DOHH2 (cell line): ENCODE data around the gene GAREM1.

Experiments
- H3F3A ChIP-seq: fragments of 200-600 bp; sonication (generic), shearing (Covaris generic); 2 replicates; pipeline ENCODE4 v1.6.0; 2016; ENCODE audit warnings: antibody characterized with exemption, mild to moderate bottlenecking; ENCODE audit not compliant: control insufficient read depth, insufficient read depth
- H3K27ac ChIP-seq: fragments of 200-600 bp; sonication (generic); 2 replicates; pipeline ENCODE4 v1.5.1; 2014; ENCODE audit warnings: low read depth, mild to moderate bottlenecking, low read length, moderate library complexity
- H3K27me3 ChIP-seq: fragments of 200-600 bp; sonication (generic); 2 replicates; pipeline ENCODE4 v1.6.1; 2014; ENCODE audit warnings: mild to moderate bottlenecking, low read length, mixed read lengths; ENCODE audit not compliant: control insufficient read depth
- H3K36me3 ChIP-seq: fragments of 200-600 bp; sonication (generic); 2 replicates; pipeline ENCODE4 v1.6.1; 2014; ENCODE audit warnings: mild to moderate bottlenecking, low read length, moderate library complexity, mixed read lengths; ENCODE audit not compliant: control insufficient read depth
- H3K4me1 ChIP-seq: fragments of 200-600 bp; sonication (generic); 2 replicates; pipeline ENCODE4 v1.6.1; 2014; ENCODE audit warnings: mild to moderate bottlenecking, low read length, mixed read lengths; ENCODE audit not compliant: control insufficient read depth
- H3K4me2 ChIP-seq: fragments of 200-600 bp; sonication (generic); 2 replicates; pipeline ENCODE4 v1.6.0; 2014; ENCODE audit warnings: mild to moderate bottlenecking, low read length, moderate library complexity
- H3K4me3 ChIP-seq: fragments of 200-600 bp; sonication (generic); 2 replicates; pipeline ENCODE4 v1.5.1; 2014; ENCODE audit warnings: mild to moderate bottlenecking, low read length, mixed read lengths
- H3K79me2 ChIP-seq: fragments of 200-600 bp; sonication (generic); 2 replicates; pipeline ENCODE4 v1.6.1; 2014; ENCODE audit warnings: mild to moderate bottlenecking, low read length, mixed read lengths; ENCODE audit not compliant: control insufficient read depth
- H3K9me2 ChIP-seq: fragments of 200-600 bp; sonication (generic); replicated peaks from 2 replicates; pipeline ENCODE4 v1.6.1; 2014; ENCODE audit warnings: mild to moderate bottlenecking, low read length, mixed read lengths; ENCODE audit not compliant: control insufficient read depth
- H3K9me3 ChIP-seq: fragments of 200-600 bp; sonication (generic); 2 replicates; pipeline ENCODE4 v1.6.1; 2014; ENCODE audit warnings: antibody characterized with exemption, low read length, mixed read lengths; ENCODE audit not compliant: control insufficient read depth, insufficient read depth
- H4K20me1 ChIP-seq: fragments of 200-600 bp; sonication (generic); 2 replicates; pipeline ENCODE4 v1.6.0; 2014; ENCODE audit warnings: low read depth, mild to moderate bottlenecking, antibody characterized with exemption, low read length, moderate library complexity; ENCODE audit not compliant: control insufficient read depth, insufficient read depth
- EZH2phosphoT487 ChIP-seq: fragments of 200-600 bp; sonication (generic); IDR thresholded peaks from 2 replicates; pipeline ENCODE4 v1.6.1; 2017; ENCODE audit warnings: borderline replicate concordance, mild to moderate bottlenecking, antibody characterized with exemption, low read length, moderate library complexity, mixed read lengths
- TF ChIP-seq, protein P1 (sequence below): fragments of 200-600 bp; sonication (generic); IDR thresholded peaks from one replicate; pipeline ENCODE4 v1.5.1; 2014; ENCODE audit warnings: antibody characterized with exemption, mild to moderate bottlenecking, low read depth, low read length; ENCODE audit not compliant: poor library complexity, severe bottlenecking

The GAREM1 gene

DNA sequence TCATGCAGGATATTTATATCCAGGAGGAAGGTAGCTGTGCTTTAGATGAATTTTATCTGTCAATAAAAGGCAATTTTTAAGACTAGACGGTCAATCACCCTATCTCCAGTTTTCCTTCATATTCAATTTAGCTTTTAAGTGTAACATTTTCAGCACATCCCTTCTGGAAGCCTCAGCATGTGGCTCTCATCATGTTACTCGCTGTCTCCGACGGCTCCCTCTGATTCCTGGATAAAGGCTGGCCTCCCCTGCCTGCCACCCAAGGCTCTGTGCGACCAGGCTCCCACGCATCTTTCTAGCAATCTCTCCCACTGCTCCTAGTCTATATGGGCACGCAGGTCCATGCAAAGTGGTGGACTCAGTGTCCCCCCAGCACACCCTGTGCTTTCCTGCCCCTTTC lies 196.4 kb downstream of the GAREM1 start:
- no peak for TF ChIP-seq EZH2phosphoT487
- TF ChIP-seq, protein P1, sequence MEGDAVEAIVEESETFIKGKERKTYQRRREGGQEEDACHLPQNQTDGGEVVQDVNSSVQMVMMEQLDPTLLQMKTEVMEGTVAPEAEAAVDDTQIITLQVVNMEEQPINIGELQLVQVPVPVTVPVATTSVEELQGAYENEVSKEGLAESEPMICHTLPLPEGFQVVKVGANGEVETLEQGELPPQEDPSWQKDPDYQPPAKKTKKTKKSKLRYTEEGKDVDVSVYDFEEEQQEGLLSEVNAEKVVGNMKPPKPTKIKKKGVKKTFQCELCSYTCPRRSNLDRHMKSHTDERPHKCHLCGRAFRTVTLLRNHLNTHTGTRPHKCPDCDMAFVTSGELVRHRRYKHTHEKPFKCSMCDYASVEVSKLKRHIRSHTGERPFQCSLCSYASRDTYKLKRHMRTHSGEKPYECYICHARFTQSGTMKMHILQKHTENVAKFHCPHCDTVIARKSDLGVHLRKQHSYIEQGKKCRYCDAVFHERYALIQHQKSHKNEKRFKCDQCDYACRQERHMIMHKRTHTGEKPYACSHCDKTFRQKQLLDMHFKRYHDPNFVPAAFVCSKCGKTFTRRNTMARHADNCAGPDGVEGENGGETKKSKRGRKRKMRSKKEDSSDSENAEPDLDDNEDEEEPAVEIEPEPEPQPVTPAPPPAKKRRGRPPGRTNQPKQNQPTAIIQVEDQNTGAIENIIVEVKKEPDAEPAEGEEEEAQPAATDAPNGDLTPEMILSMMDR, result no peak
- Histone ChIP-seq H3K27me3 (0 out of 2 replicates have a peak, but pooled peaks cover 3% of the 10 kb centered on the region), H3K36me3 (no peaks in the 10 kb centered on the region), H3K4me2 (no peak overlapping the region), H3F3A (no peaks in the 10 kb centered on the region), H4K20me1 (no peaks in the 10 kb centered on the region), H3K4me3 (no peak overlapping the region), H3K9me2 (no peaks in the 10 kb centered on the region), H3K27ac (no peak overlapping the region), H3K9me3 (no peaks in the 10 kb centered on the region), H3K4me1 (no peaks in the 10 kb centered on the region; the same call in 1 of the 2 replicates), H3K79me2 (no peaks in the 10 kb centered on the region)

DNA sequence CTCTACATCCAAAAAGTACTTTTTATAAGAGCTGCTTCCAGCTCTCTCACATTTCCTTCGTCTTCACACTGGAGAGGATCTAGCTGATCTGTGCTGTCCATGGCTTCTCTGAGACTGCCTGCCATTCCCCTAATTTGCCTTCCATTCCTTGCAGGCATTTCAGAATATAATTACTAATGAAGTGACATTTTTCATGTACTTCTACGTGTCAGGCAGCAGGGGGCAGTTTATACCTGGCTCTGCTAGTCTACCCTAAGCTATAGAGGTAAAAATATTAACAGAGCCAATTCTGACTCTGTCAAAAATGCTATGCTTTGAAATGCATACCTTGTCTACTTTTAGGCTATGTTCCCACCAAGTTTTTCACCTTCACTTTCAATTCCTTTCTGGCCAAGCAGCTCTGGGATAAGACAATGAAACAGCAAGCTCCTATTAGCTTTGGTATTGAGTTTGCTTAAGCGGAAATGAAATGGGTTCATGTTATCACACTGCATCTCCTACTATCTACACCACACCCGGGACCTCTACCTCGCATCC lies 198.9 kb downstream of the GAREM1 start:
- Histone ChIP-seq H3K27me3 (no peaks in the 10 kb centered on the region), H3K9me2 (no peaks in the 10 kb centered on the region), H3K9me3 (no peaks in the 10 kb centered on the region), H3K4me3 (no peak overlapping the region), H3K79me2 (no peaks in the 10 kb centered on the region), H3F3A (no peaks in the 10 kb centered on the region), H3K4me2 (no peak overlapping the region), H4K20me1 (no peaks in the 10 kb centered on the region), H3K36me3 (no peaks in the 10 kb centered on the region), H3K4me1 (no peaks in the 10 kb centered on the region), H3K27ac (no peak overlapping the region)
- TF ChIP-seq EZH2phosphoT487, result no peak
- TF ChIP-seq, protein P1, result peak; percentile 76

DNA sequence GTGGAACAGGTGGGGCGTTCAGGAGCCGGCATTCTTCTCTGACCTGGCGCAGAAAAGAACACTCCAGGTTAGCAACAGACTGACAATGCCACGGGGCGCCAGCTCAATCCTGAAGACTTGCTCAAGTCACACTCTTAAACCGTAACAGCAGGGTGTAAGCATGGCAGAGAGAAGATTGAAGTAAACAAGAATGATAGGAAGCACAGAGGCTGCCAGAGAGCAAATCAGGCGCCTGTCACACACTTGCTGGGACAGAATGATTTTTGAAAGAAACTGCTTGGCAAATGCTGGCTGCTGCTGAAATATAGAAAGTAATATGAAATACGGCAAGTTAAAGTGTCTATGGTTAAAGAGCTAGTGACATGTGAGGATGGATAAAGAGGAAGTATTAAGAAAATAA lies 200.3 kb downstream of the GAREM1 start:
- Histone ChIP-seq H4K20me1 (no peaks in the 10 kb centered on the region), H3K36me3 (no peaks in the 10 kb centered on the region), H3K9me3 (no peaks in the 10 kb centered on the region), H3K27ac (no peak overlapping the region), H3K4me2 (no peak overlapping the region), H3K27me3 (no peaks in the 10 kb centered on the region), H3K79me2 (no peaks in the 10 kb centered on the region), H3K9me2 (no peaks in the 10 kb centered on the region), H3F3A (no peaks in the 10 kb centered on the region), H3K4me3 (no peak overlapping the region), H3K4me1 (no peaks in the 10 kb centered on the region)
- TF ChIP-seq, protein P1, result no peak
- no peak for TF ChIP-seq EZH2phosphoT487
